GM12874 (cell line): ENCODE measurements around the gene MRTFB.

ENCODE experiments used
- CTCF ChIP-seq: IDR thresholded peaks from 2 replicates; pipeline ENCODE4 v1.5.1; 2011; ENCODE audit warnings: low read depth, mild to moderate bottlenecking, control low read depth, low read length, moderate library complexity; ENCODE audit not compliant: insufficient read depth

Gene MRTFB

GRCh38 chr16:14037960-14038359 is 33.2 kb upstream of the MRTFB start:
- TF ChIP-seq CTCF, result no peak

- no peak for TF ChIP-seq CTCF
Measured at GRCh38 chr16:14041164-14041563, 30.0 kb upstream of the MRTFB start.

- no peak for TF ChIP-seq CTCF
Measured at GRCh38 chr16:14042706-14043105, 28.4 kb upstream of the MRTFB start.

- no peak for TF ChIP-seq CTCF
Measured at GRCh38 chr16:14043278-14043677, 27.8 kb upstream of the MRTFB start.

GRCh38 chr16:14043793-14044192 is 27.3 kb upstream of the MRTFB start:
- TF ChIP-seq CTCF, result no peak

- no peak for TF ChIP-seq CTCF
Measured at GRCh38 chr16:14050291-14051027, 20.7 kb upstream of the MRTFB start.

GRCh38 chr16:14051103-14051729 is 19.9 kb upstream of the MRTFB start:
- TF ChIP-seq CTCF, result no peak
